Measurements from ENCODE around the gene ZNF143. TPM values are rescaled to one million over a fixed set of nuclear protein-coding genes. Genes with fewer than 3 reads are reported as not detected.

Gene ZNF143
- total RNA-seq, 1 donor from 2014 or later: 30.9 TPM

DNA sequence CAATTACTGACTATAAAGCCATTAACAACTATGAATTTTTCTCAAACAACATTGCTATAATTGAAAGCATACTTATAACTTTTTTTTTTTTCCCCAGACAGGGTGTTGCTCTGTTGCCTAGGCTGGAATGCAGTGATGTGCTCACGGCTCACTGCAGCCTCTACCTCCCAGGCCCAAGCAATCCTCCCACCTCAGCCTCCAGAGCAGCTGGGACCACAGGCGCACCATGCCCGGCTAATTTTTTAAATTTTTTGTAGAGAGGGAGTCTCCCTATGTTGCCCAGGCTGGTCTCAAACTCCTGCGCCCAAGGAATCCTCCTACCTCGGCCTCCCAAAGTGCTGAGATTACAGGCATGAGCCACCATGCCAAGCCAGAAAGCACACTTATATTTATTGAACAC is 106.6 kb downstream of the ZNF143 start:
- Mint-ChIP-seq H3K27me3 (ENCODE audit: low read depth) (peaks cover 2% of the 10 kb centered on the region), H3K27ac (peak overlapping the region; percentile 33), H3K9me3 (peaks cover 1% of the 10 kb centered on the region), H3K36me3 (ENCODE audit: low read depth) (peaks cover under 1% of the 10 kb centered on the region), H3K4me3 (ENCODE audit: low read depth) (no peak overlapping the region), H3K4me1 (ENCODE audit: low read depth) (peaks cover 28% of the 10 kb centered on the region)
- intact Hi-C loops (cut with micrococcal nuclease): loop anchor here (2.0 kb wide), 3 partner anchors 33 to 107 kb away; partner anchors contain the start of gene ZNF143
- DNase-seq (ENCODE audit: low spot score): no peak

DNA sequence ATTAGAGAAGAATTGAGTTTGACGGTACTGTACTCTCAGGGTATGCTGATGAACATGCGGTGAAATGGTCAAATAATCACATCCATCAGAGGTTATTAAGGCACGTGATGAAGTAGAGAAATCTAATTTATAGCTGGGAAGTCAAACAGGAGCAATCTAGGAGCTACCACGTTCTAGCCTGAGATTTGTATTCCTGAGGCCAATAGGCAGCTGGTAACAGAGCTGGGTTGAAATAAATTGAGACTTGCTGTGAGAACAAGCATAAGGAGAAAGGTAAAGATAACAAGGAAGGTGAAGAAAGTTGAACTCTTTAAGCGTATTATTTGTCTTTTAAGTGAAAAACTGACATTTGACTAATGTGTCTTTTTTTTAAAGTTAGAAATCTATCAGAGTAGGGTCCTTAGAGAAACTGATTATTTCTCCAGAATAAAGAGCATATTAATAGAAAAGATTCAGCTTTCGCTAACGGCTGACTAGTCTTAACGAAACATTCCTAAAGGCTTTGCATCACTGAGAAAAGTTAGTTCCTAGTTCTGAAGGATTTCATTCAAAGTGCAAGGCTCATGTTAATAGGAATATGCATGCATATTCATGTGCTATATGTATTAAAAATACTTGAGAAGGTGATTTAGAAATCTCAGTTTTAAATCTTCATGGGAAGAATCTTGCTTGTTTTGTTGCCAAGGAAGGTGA is 107.5 kb downstream of the ZNF143 start:
- intact Hi-C loops (cut with micrococcal nuclease): no loop called here
- Mint-ChIP-seq H3K9me3 (no peaks in the 10 kb centered on the region), H3K27ac (peak overlapping the region; percentile 46), H3K36me3 (ENCODE audit: low read depth) (no peaks in the 10 kb centered on the region), H3K27me3 (ENCODE audit: low read depth) (peaks cover 2% of the 10 kb centered on the region), H3K4me1 (ENCODE audit: low read depth) (peaks cover 28% of the 10 kb centered on the region), H3K4me3 (ENCODE audit: low read depth) (no peak overlapping the region)
- DNase-seq (ENCODE audit: low spot score): no peak

DNA sequence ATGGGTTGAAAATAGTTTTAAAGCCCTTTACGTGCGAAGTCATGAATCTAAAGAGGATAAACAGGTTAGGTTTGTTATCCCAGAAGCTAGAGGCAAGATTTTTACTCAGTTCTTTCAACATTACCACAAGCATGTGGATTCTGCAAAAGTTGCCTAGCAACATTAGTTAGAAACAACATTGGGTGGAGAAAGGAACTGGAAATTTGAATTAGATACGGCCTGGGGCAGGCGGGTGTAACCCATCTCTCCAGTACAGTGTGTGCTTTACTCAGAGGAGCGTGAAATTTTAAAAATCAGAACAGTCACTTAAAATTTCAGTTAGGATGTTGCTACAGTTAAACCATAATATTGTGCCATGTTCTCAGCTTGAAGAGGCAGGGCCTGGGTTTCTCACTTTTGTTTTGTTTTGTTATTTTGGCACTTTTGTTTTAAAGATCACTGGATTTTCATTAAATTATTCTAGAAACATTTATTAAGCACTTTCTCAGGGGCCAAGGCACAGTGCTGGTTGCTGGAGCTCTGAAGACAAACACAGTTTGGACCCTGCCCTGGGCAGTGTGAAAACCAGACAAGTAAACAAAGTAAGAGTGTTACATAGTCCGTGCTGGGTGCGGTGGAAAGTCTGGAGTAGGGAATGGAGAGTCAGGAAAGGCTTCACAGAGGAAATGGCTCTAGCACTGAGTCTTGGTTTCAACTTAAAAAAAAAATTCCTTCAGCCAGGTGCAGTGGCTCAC is 108.2 kb downstream of the ZNF143 start:
- H3K27me3 Mint-ChIP-seq (ENCODE audit: low read depth): peaks cover 2% of the 10 kb centered on the region
- H3K36me3 Mint-ChIP-seq (ENCODE audit: low read depth): no peaks in the 10 kb centered on the region
- intact Hi-C loops (cut with micrococcal nuclease): no loop called here
- H3K27ac Mint-ChIP-seq: peak overlapping the region; percentile 46
- H3K4me3 Mint-ChIP-seq (ENCODE audit: low read depth): no peak overlapping the region
- no peaks in the 10 kb centered on the region for H3K9me3 Mint-ChIP-seq
- no peak for DNase-seq (ENCODE audit: low spot score)
- peaks cover 28% of the 10 kb centered on the region for H3K4me1 Mint-ChIP-seq (ENCODE audit: low read depth)

DNA sequence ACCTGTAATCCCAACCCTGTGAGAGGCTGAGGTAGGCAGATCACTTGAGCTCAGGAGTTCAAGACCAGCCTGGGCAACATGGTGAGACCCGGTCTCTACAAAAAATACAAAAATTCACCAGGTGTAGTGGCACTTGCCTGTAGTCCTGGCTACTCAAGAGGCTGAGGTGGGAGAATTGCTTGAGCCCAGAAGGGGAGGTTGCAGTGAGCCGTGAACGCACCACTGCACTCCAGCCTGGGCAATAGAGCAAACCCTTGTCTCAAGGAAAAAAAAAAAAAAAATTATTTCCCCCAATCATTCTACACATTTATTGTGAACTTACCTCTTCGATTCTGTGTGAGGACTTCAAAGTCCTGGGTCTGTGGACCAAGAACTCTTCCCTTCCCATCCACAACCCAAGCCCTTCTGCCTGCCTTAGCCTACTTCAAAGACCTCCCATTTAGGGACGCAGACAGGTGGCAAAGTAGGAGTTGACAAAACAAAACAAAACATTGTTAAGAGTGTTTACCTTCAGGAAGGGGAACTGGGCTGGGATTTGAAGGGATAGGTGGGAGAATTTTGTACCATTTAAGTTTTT is 108.9 kb downstream of the ZNF143 start:
- intact Hi-C loops (cut with micrococcal nuclease): loop anchor here (5.0 to 10.0 kb wide), 3 partner anchors 175 to 885 kb away; partner anchors contain the start of genes RPL27A and TRIM66
- no peaks in the 10 kb centered on the region for H3K9me3 Mint-ChIP-seq
- no peak for DNase-seq (ENCODE audit: low spot score)
- peaks cover 28% of the 10 kb centered on the region for H3K4me1 Mint-ChIP-seq (ENCODE audit: low read depth)
- H3K4me3 Mint-ChIP-seq (ENCODE audit: low read depth): no peak overlapping the region
- no peak overlapping the region for H3K27ac Mint-ChIP-seq
- H3K27me3 Mint-ChIP-seq (ENCODE audit: low read depth): peaks cover 2% of the 10 kb centered on the region
- H3K36me3 Mint-ChIP-seq (ENCODE audit: low read depth): peaks cover 2% of the 10 kb centered on the region

DNA sequence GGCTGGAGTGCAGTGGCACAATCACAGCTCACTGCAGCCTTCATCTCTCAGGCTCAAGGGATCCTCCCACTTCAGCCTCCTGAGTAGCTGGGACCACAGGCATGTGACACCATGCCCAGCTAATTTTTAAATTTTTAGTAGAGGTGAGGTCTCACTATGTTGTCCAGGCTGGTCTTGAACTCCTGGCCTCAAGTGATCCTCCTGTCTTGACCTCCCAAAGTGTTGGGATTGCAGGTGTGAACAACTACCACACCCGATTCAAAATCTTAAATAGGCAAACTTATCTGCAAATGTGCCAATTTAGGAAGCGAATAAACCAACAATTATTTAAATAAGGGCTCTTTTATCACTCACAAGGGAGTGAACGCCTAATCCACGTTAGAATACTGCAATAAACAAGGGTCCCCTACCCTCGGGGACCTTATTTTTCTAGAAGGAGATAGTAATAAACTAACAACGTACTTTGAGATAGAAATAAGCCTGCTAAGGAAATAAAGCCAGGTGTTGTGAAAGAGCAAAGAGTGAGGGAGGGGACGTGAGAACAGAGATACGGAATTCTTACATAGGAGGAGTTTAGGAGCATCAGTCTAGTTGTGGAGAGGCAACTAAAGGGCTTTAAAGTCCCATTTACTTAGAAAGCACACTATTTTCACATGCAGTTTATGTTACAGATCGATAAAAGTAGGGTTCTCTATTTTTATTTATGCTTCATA is 109.7 kb downstream of the ZNF143 start:
- intact Hi-C loops (cut with micrococcal nuclease): loop anchor here (5.0 to 10.0 kb wide), 3 partner anchors 176 to 886 kb away; partner anchors contain the start of genes RPL27A and TRIM66
- no peak for DNase-seq (ENCODE audit: low spot score)
- peaks cover 29% of the 10 kb centered on the region for H3K4me1 Mint-ChIP-seq (ENCODE audit: low read depth)
- no peak overlapping the region for H3K27ac Mint-ChIP-seq
- no peaks in the 10 kb centered on the region for H3K9me3 Mint-ChIP-seq
- peaks cover 2% of the 10 kb centered on the region for H3K27me3 Mint-ChIP-seq (ENCODE audit: low read depth)
- no peak overlapping the region for H3K4me3 Mint-ChIP-seq (ENCODE audit: low read depth)
- peaks cover 10% of the 10 kb centered on the region for H3K36me3 Mint-ChIP-seq (ENCODE audit: low read depth)

DNA sequence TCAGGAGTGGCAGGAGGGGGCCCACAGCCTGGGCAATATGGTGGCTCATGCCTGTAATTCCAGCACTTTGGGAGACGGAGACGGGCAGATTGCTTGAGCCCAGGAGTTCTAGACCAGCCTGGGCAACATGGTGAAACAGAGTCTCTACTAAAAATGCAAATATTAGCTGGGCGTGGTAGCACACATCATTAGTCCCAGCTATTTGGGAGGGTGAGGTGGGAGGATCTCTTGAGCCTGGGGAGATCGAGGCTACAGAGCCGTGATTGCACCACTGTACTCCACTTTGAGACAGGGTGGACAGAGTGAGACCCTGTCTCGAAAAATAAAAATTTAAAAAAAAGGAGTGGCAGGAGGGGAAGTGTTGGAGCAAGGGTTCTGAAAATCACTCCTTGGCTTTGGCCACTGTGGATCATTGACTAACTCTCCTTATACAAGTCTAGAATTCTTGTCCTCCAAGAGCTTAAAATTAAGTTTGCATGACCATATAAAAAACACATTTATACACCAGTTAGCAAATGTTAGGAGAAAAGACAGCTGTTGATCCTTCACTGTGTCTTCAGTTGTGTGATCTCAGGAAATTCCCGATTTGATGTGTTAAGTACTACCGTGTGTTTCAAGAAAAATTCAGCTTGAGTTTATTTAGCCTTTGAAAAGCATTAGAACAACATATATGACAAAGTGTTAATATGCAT is 110.4 kb downstream of the ZNF143 start:
- DNase-seq (ENCODE audit: low spot score): no peak
- no peak overlapping the region for H3K27ac Mint-ChIP-seq
- H3K36me3 Mint-ChIP-seq (ENCODE audit: low read depth): peaks cover 17% of the 10 kb centered on the region
- intact Hi-C loops (cut with micrococcal nuclease): loop anchor here (5.0 to 10.0 kb wide), 3 partner anchors 176 to 886 kb away; partner anchors contain the start of genes RPL27A and TRIM66
- H3K27me3 Mint-ChIP-seq (ENCODE audit: low read depth): peaks cover 2% of the 10 kb centered on the region
- H3K4me1 Mint-ChIP-seq (ENCODE audit: low read depth): peaks cover 28% of the 10 kb centered on the region
- no peak overlapping the region for H3K4me3 Mint-ChIP-seq (ENCODE audit: low read depth)
- no peaks in the 10 kb centered on the region for H3K9me3 Mint-ChIP-seq

DNA sequence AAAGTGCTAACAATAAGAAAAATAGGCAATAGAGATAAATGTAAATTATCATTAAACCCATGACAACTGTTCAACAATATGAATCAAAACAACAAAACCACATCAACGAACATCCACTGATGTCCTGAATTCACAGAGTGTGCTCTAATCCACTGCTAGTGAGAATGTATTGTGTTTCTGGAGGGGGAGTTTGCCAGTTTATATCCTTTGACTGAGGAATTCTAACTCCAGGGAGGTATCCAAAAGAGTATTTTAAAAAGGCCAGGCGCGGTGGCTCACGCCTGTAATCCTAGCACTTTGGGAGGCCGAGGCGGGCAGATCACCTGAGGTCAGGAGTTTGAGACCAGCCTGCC is 110.9 kb downstream of the ZNF143 start:
- H3K9me3 Mint-ChIP-seq: no peaks in the 10 kb centered on the region
- H3K27me3 Mint-ChIP-seq (ENCODE audit: low read depth): peaks cover 2% of the 10 kb centered on the region
- no peak for DNase-seq (ENCODE audit: low spot score)
- intact Hi-C loops (cut with micrococcal nuclease): loop anchor here (5.0 to 10.0 kb wide), 3 partner anchors 177 to 887 kb away; partner anchors contain the start of genes RPL27A and TRIM66
- H3K4me3 Mint-ChIP-seq (ENCODE audit: low read depth): peak overlapping the region; percentile 74
- H3K27ac Mint-ChIP-seq: no peak overlapping the region
- peaks cover 28% of the 10 kb centered on the region for H3K4me1 Mint-ChIP-seq (ENCODE audit: low read depth)
- peaks cover 22% of the 10 kb centered on the region for H3K36me3 Mint-ChIP-seq (ENCODE audit: low read depth)

DNA sequence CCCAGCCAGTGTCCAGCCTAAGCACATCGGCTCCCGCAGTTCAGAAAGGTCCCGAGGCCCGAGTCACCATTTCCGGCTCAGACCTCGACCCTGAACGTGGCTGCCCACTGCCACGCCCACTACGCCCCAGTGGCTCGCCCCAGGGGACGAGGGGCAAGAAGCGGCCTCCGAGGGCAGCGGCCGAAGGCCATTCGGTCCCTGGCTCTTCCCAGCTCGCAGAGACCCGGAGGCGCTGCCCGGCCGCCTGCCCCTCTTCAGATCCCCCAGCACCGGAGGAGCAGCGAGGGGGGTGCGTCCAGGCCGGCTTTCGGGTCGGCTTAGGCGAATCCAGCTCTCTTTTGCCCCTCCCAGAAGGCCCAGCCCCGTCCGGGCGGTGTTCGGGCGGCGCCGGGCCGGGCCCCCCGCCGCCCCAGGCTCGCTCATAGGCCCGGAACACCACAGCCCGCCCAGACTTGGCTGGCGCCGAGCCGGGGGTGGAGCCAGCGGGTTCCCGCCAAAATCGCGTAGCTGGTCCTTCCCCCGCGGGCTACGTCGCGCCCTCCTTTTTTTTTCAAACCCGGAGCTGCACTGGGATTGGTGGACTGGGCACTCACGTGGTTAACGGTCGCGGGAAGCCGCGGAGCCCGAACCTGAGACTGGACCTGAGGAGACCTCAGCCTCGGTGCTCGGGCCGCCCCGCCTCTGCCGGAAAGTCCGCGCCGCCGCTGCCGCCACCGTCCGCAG is 112.4 kb downstream of the ZNF143 start, which contains the start of gene WEE1:
Gene WEE1 (plus strand): TSS at position 619 of the 723 bp plus-strand sequence. CDS start 264 bp downstream, outside the sequence.
- H3K4me3 Mint-ChIP-seq (ENCODE audit: low read depth): peak within 1 kb of the TSS; percentile 91
- peaks cover 2% of the 10 kb centered on the region for H3K27me3 Mint-ChIP-seq (ENCODE audit: low read depth)
- peak within 1 kb of the TSS; percentile 89 for H3K27ac Mint-ChIP-seq
- H3K9me3 Mint-ChIP-seq: no peaks in the 10 kb centered on the region
- intact Hi-C loops (cut with micrococcal nuclease): loop anchor here (1.0 to 10.0 kb wide), 5 partner anchors 28 to 888 kb away; partner anchors contain the start of genes RPL27A and TRIM66
- peak; percentile 98 for DNase-seq (ENCODE audit: low spot score)
- peaks cover 36% of the 10 kb centered on the region for H3K36me3 Mint-ChIP-seq (ENCODE audit: low read depth)
- peaks cover 36% of the 10 kb centered on the region for H3K4me1 Mint-ChIP-seq (ENCODE audit: low read depth)

DNA sequence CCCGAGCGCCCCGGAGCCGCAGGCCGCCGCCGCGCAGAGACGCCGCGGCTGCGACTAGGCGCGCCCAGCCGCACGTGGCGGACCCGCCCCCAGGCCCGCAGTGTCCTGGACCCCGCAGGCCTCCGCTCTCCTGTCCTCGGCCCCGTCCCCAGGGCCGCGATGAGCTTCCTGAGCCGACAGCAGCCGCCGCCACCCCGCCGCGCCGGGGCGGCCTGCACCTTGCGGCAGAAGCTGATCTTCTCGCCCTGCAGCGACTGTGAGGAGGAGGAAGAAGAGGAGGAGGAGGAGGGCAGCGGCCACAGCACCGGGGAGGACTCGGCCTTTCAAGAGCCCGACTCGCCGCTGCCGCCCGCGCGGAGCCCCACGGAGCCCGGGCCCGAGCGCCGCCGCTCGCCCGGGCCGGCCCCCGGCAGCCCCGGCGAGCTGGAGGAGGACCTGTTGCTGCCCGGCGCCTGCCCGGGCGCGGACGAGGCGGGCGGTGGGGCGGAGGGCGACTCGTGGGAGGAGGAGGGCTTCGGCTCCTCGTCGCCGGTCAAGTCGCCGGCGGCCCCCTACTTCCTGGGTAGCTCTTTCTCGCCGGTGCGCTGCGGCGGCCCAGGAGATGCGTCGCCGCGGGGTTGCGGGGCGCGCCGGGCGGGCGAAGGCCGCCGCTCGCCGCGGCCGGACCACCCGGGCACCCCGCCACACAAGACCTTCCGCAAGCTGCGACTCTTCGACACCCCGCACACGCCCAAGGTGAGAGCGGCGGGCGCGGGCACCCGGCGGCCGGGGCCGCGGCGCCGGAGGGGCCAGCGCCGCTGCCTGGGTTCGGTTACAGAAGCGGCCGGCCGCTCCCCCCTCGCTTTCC is 113.2 kb downstream of the ZNF143 start:
- peak; percentile 26 for DNase-seq (ENCODE audit: low spot score)
- peaks cover 36% of the 10 kb centered on the region for H3K4me1 Mint-ChIP-seq (ENCODE audit: low read depth)
- H3K9me3 Mint-ChIP-seq: no peaks in the 10 kb centered on the region
- peak overlapping the region; percentile 91 for H3K4me3 Mint-ChIP-seq (ENCODE audit: low read depth)
- H3K27ac Mint-ChIP-seq: peak overlapping the region; percentile 89
- peaks cover 41% of the 10 kb centered on the region for H3K36me3 Mint-ChIP-seq (ENCODE audit: low read depth)
- intact Hi-C loops (cut with micrococcal nuclease): loop anchor here (1.0 to 10.0 kb wide), 5 partner anchors 27 to 889 kb away; partner anchors contain the start of genes RPL27A and TRIM66
- peaks cover 2% of the 10 kb centered on the region for H3K27me3 Mint-ChIP-seq (ENCODE audit: low read depth)

DNA sequence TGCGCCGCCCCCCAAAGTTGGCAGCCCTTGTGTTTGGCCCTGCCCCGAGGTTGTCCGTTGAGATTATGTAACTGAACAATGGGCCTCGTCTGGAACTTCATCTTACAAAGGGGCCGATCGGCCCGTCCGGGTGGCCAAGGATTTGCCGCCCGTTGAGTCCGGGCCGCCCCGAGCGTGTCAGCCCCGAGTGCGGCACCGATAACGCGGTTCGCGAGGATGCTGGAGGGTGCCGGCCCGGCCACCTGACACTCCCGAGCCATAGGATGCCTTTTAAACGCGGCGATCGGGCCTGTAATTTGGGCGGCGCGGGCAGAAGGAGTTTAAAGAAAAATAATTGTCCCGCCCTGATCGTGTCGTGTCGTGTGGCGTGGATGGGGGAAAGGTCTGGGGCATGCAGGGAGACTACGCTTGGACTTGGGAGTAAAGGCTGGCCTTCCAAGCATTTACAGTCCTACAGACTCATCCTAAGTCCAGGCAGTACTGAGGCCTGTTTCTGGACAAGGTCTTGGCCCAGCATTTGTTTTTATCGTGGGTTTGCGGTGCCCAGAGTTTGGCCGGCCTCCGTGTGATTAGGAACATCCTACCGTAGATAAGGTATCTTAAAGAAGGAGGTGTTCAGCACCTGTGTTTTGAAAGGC is 113.9 kb downstream of the ZNF143 start:
- DNase-seq (ENCODE audit: low spot score): peak; percentile 18
- peaks cover 48% of the 10 kb centered on the region for H3K36me3 Mint-ChIP-seq (ENCODE audit: low read depth)
- H3K9me3 Mint-ChIP-seq: no peaks in the 10 kb centered on the region
- peak overlapping the region; percentile 91 for H3K4me3 Mint-ChIP-seq (ENCODE audit: low read depth)
- peaks cover 36% of the 10 kb centered on the region for H3K4me1 Mint-ChIP-seq (ENCODE audit: low read depth)
- peak overlapping the region; percentile 69 for H3K27ac Mint-ChIP-seq
- intact Hi-C loops (cut with micrococcal nuclease): loop anchor here (5.0 to 10.0 kb wide), 3 partner anchors 180 to 890 kb away; partner anchors contain the start of genes RPL27A and TRIM66
- H3K27me3 Mint-ChIP-seq (ENCODE audit: low read depth): peaks cover 2% of the 10 kb centered on the region

Data from activated T-helper 2 cell treated with anti-CD3 and anti-CD28 coated beads, Interferon-gamma antibody, Interleukin-2, Interleukin-4, amounts not matched to agents 10 μg/mL and 5 μg/mL and 100 μg/mL, durations not matched to agents 14 hours and 24 hours and 36 hours (primary cell).